ENCODE measurements around the gene COMMD3.

Gene COMMD3

DNA sequence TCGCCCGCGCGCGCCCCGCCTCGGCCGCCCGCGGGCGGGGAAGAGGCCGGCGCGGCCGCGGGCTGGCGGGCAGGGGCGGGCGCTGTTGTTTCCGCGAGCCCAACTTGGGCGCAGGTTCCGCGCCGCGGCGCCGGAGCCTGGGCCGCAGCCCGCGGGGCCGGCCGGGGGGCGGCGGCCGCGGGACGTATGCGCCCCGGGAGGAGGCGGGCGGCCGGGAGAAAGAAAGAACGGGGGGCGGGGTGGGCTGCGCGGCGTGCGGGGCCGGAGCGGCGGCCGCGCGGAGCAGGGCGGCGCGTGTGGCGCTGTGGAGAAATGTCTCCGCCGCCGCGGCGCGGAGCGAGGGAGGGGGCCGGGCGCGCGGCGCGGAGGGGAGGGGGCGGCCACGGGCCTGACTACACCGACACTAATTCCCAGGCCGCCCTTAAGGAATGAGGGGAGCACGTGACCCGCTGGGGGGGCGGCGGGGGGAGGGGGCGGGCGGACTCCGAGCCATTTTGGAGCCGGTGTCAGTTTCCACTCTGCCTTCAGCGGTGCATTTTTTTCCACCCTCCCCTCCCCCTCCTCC lies 4.5 kb downstream of the COMMD3 start, which contains the start of gene BMI1:
Gene BMI1, plus strand, starts transcription at position 509 of the 565 bp plus-strand sequence. CDS start 5,351 bp downstream, outside the sequence.
- peak; percentile 71 to 76 for DNase-seq

GRCh38 chr10:22321156-22321923 lies 5.2 kb downstream of the COMMD3 start:
- peak; percentile 65 to 79 for DNase-seq

- peak; percentile 25 to 37 for DNase-seq
Measured at GRCh38 chr10:22321924-22322640, 5.9 kb downstream of the COMMD3 start.

DNA sequence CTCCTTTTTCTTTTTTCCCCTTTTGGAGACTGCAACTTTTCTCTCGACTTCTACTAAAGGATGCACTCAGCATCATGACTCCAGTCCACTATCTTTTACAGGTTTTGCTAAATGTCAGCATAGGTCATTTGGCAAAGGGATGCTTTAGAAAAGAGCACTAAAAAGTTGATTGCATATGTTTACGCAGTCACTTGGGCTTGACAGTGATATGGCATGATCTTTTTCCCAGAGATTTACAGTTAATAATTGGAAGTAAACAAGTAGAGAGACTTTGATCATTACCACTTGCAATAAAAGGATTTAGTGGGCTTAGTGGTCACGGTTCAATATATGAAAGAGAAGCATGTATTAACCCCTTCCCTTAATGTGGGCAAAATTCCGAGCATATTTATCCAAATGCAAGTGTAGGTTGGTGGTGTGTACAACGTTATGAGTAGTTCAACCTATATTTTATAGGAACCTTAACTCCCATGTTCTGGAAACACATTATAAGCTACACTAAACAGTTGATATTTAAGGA lies 6.5 kb downstream of the COMMD3 start:
- DNase-seq = no peak

GRCh38 chr10:22323538-22324305 lies 7.5 kb downstream of the COMMD3 start:
- DNase-seq = no peak

DNA sequence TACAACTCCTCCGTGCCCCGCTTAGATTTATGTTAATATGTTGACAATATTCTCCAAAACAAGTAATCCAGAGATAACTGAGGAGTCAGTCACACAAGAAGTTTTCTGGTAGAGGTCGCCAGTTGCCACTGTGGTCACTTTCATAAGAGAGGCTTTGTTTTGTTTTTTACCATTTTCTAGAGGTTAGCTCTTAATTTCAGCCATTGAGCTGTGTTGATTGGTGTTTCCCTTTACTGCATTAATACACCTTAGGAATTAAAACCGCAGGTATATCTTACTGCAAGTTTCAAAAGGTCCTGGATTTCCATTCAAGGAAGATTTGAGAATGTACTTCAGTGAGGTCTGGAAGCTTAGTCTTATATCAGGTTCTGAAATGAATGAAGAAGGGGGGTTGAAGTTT lies 8.2 kb downstream of the COMMD3 start:
- DNase-seq = no peak

DNA sequence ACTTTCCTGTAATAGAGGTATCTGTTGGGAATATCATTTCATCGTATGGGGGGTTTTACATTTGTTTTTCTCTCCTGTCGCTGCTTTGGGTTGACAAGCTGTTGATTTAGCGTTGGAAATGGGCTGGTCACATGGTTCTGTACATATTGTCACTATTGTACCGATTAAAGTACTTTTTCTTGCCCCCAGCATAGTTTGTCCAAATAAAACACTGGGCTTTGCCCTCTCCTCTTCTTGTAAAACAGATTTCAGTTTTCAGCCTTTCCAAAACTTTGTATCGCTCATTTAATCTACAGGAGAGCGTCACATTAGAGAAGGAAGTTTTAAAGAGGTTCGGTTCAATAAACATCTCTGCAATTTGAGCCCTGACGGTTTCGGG lies 8.7 kb downstream of the COMMD3 start:
- no peak for DNase-seq

DNA sequence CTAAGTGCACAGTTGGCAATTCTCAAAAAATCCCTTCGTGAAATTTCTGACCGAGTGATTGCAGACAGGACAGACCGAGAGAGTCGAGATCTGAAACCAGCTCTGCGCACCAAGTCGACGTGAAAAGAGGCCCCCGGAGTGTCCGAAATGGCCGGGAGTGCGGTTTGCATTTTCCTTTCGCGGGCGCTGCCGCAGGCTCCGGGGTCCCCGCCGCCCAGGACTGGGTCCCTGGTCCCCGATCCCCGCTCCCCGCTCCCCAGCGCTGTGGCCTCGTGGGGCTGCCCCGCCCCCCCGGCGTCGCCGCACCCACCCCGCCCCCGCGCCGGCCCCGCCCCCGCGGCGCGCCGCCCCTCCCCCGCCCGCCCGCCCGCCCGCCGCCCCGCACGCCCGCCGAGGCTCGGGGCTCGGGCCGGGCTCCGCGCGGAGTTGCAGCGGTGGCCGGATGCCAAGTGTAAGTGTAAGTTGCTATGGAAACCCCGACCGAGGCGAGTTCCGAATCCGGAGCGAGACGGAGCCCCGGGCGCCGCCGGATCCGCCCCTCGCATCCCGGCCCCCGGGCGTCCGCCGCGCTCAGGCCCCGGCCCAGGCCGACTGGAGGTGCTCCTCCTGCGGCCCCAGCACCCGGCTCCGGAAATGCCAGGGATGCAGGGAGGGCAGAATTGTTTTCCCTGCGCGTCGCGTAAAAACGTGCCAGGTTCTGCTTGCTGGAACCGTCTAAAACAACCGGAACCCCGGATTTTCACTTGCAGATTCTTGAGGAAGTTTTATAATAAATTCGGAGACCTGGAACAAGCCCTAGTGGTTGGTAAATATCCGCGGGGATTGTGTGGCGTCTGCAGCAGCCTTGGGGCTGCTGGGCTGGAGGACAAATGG lies 9.3 kb downstream of the COMMD3 start:
- DNase-seq = peak; percentile 59 to 66

DNA sequence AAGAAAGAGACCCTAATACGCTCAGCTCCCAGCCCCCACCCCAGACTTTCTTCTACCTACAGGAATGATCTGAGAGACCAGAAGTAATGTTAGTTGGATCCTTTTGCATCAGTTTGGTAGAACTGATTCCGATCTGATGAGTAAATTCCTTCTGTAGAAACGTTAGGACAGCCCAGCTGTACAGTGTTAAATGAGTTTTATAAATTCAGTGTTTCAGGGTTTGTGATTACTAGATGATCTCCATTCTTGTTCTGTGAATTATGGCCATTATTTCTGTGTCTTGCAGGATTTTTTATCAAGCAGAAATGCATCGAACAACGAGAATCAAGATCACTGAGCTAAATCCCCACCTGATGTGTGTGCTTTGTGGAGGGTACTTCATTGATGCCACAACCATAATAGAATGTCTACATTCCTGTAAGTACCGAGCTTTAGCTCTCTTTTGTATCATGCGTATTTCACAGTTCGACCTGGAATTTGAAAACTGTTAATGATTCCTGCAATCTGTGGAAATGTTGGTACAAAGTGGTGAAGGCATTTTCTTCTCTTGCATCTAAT lies 10.0 kb downstream of the COMMD3 start:
- DNase-seq = no peak

GRCh38 chr10:22329150-22329549 lies 13.0 kb downstream of the COMMD3 start:
- DNase-seq = no peak

DNA sequence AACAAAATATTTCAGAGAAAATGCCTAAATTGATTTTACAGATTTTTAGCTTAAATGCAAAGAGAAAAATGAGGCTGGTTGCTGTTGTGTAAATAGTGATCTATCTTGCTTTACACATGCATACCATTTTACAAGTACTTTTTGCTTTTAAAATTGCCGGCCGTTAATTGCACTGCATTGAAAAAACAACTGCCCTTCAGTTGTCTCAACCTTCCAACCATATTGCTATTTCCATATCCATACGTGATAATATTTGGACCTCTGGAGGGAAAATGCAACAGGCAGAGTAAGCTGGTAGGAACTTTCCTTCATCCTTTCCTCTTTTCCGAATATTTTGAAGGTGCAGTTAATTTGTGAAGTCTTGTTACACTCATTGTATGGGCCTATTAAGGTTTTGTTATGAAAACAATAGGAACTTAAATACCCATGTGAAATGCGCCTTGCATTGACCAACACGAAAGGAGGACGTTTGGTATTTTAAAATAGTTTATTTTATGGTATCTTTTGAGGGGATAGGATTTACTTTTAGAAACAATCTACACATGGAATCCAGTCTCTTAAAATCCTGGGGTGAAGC lies 16.0 kb downstream of the COMMD3 start:
- no peak for DNase-seq

DNA sequence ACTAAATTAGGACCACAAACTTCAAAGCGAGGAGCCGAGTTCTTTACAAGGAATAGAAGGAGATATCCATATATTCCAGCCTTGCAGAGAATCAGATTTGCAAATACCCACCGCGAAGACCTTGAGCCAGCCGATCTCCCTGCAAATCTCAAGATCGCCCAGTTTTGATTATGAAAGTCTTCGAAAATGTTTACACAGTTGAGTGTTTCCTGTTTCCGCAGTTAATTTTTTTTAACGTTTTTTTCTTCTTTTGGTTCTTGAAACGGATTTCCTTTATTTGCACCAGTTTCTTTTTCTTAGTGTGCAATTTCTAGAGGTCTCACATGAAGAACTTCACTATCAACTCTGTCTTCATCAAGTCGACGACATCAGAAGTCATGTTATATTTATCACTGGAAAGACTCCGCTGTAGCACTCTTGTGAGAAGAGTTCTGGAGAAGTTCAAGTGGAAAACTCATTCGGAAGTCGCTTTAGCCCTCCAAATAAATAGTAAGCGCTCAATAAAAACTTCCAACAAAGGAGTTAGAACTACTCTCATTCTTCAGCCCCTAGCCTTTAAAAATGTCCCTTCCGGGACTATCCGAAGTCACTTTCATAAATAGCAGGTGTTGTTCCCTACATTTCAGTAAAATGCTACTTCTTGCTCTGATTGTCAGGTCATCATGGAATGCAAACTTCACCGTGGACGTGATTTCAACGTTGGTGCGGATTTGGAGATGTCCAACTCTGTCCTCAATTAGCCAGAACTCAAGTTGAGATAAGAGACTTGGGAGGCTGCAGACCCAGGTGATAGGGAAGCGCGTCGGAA lies 17.2 kb downstream of the COMMD3 start:
- no peak for DNase-seq

- DNase-seq = no peak
Measured at GRCh38 chr10:22333975-22334282, 17.7 kb downstream of the COMMD3 start.

GRCh38 chr10:22334414-22335172 lies 18.4 kb downstream of the COMMD3 start:
- DNase-seq = no peak

DNA sequence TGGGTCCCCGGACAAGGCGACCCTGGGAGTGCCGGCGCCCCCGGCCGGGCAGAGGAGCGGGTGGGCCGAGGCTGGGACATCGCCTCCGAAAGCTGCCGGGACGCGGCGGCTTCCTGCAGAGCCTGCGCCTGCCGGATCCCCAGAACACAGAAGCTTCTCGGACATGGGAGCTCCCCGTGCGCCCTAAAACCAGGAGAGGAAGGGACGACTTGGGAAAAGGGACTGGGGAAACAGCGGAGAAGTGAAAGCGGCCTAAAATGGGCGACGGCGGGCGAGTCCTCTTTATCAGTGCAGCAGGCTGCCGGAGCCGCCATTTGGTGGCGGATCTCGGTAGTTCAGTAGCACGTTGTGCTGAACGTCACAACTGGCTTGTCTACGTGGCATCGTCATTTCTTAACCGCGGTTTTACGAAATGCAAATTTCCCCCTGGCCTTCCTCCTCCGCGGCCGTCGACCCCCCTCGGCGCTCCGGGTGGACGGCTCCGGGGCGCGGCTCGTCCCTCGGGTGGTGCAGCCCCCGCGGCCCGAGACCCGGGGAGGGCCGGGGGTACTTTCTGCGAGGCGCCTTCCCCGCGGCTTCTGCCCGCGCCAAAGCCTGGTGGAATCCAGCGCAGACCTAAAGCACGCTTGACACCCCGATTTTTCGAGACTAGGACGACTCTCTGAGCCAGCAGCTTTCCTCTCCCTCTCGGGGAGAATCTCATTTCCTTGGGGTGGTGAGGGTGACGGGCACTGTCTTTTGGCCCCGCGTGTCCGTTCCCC lies 19.2 kb downstream of the COMMD3 start:
- DNase-seq = peak; percentile 49 to 65

DNA sequence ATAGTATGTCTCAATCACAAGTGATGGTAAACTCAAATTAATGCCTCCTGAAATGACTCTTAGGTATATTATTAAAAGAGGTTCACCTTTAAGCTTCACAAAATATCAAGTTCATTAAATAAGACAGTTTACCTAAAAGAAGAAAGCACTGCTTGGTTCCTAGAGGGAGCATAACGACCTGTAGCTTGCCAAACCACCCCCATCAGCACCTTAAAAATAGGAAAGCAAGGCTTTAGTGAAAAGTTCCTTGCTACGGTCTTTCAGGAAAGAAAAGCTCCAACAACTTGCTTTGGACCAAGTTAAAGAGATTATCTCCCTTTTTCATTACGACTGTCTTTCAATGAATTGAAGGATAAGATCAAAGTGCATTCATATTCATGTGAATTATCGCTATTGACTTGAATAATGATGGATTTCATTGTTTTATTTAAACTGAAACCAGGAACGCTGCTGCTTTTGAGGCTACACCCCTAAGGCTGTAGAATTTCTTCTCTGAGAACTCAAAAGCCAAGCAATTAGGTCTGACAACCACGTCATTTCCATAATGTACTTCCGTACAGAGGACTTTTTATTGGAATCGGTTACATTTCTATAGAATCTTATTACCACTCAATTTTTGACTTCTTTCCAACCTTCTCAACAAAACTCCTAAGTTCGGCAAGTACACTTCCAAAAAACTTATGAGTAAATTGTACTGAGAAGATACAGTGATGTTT lies 22.2 kb downstream of the COMMD3 start:
- DNase-seq = no peak

DNA sequence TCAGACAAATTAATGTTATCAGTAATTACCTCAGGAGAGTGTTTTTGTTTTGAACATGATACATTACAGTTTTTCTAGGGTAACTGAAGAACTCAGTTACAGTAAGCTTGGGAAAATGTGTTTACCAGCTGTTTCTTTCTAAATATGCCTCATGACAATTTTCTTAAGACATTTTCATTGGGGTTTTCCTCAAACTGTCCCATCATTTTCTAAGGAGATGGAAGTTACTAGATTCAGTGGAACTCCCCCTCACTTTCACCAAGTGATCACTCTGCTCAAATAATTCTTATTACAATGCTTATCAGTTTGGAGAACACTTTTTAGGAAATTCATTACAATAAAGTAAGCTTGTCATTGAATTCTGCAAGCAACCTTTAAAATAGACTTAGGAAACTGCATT lies 22.7 kb downstream of the COMMD3 start:
- no peak for DNase-seq

DNA sequence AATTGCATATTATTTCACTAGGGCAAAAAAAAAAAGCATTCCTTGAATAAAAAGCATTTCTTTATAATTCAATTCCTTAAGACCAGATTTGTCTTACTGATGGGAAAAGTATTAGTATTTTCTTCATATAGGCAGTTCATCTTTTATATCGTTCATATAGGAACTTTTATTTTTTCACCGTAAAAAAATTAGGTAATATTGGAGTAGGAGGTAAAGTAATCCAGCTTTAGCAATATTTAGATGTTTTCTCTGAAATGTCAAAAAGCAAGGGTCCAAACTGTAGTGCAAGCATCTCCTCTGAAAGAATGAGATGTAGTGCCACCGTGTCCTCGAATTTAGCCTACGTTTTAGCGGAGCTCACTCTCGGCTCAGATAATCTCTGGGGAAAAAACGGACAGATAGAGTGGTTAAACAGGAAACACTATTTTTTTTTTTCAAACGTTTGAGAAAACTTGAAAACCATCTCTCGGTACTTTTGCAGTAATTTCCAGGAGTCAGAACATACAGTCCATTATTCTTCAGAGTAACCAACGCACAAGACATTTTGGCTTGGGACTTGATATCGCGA lies 23.7 kb downstream of the COMMD3 start:
- no peak for DNase-seq
